Mesenchymal stem cell (in vitro differentiated cells and primary cell): ENCODE data around the gene DUSP5.

Experiments
- DNase-seq: peaks from one replicate; pipeline ENCODE4 v3.0.0-alpha.2; 2013
- H2AFZ ChIP-seq: one replicate; pipeline ENCODE4 v1.6.1; 2013; ENCODE audit warnings: low read depth, mild to moderate bottlenecking, control low read depth, inconsistent platforms, low read length, moderate library complexity
- H2AK5ac ChIP-seq: 2 replicates; pipeline ENCODE4 v1.6.1; 2013; ENCODE audit warnings: low read length, moderate library complexity, mild to moderate bottlenecking, inconsistent platforms; ENCODE audit not compliant: severe bottlenecking
- H2BK120ac ChIP-seq: one replicate; pipeline ENCODE4 v1.6.1; 2013; ENCODE audit warnings: low read depth, mild to moderate bottlenecking, inconsistent platforms, low read length, moderate library complexity
- H2BK12ac ChIP-seq, 2 experiments: one replicate each; pipeline ENCODE4 v1.6.1; 2013; ENCODE audit warnings: inconsistent platforms in 2 of 2, low read length in 2 of 2, mild to moderate bottlenecking in 2 of 2, moderate library complexity in 2 of 2, control low read depth in 1 of 2
- H2BK15ac ChIP-seq: one replicate; pipeline ENCODE4 v1.6.1; 2013; ENCODE audit warnings: mild to moderate bottlenecking, low read depth, inconsistent platforms; ENCODE audit not compliant: poor library complexity, severe bottlenecking
- H2BK5ac ChIP-seq: 2 replicates; pipeline ENCODE4 v1.6.1; 2013; ENCODE audit warnings: low read depth, mild to moderate bottlenecking, low read length, control low read depth, inconsistent platforms; ENCODE audit not compliant: poor library complexity, severe bottlenecking
- H3K14ac ChIP-seq, 2 experiments: one replicate each; pipeline ENCODE4 v1.6.1; 2013; ENCODE audit warnings: inconsistent platforms in 2 of 2, low read length in 2 of 2, control low read depth in 1 of 2, mild to moderate bottlenecking in 1 of 2, moderate library complexity in 1 of 2
- H3K18ac ChIP-seq, 2 experiments: one replicate each; pipeline ENCODE4 v1.6.1; 2013; ENCODE audit warnings: inconsistent platforms in 2 of 2, low read length in 2 of 2, control low read depth in 1 of 2, low read depth in 1 of 2, mild to moderate bottlenecking in 1 of 2
- H3K23ac ChIP-seq, 2 experiments: one replicate each; pipeline ENCODE4 v1.6.1; 2013; ENCODE audit warnings: inconsistent platforms in 2 of 2, low read length in 2 of 2, mild to moderate bottlenecking in 2 of 2, moderate library complexity in 2 of 2, control low read depth in 1 of 2
- H3K27ac ChIP-seq: 2 replicates; pipeline ENCODE4 v1.5.1; 2013; ENCODE audit warnings: mild to moderate bottlenecking, moderate library complexity, low read length, control low read depth, inconsistent platforms; ENCODE audit not compliant: poor library complexity, severe bottlenecking
- H3K27me3 ChIP-seq, 2 experiments: 2 replicates each; pipeline versions ENCODE4 v1.6.1 to v1.7.0; 2013; ENCODE audit warnings: low read length in 2 of 2, mild to moderate bottlenecking in 2 of 2, moderate library complexity in 2 of 2, control low read depth in 1 of 2, inconsistent platforms in 1 of 2; ENCODE audit not compliant: control insufficient read depth in 1 of 2, insufficient read depth in 1 of 2
- H3K36me3 ChIP-seq, 2 experiments: 2 replicates each; pipeline versions ENCODE4 v1.6.1 to v1.7.0; 2013; ENCODE audit warnings: low read length in 2 of 2, control low read depth in 1 of 2, inconsistent platforms in 1 of 2, low read depth in 1 of 2, mild to moderate bottlenecking in 1 of 2; ENCODE audit not compliant: insufficient read depth in 2 of 2, control insufficient read depth in 1 of 2
- H3K4ac ChIP-seq, 2 experiments: one replicate each; pipeline ENCODE4 v1.6.1; 2013; ENCODE audit warnings: inconsistent platforms in 2 of 2, low read length in 2 of 2, mild to moderate bottlenecking in 2 of 2, moderate library complexity in 2 of 2, control low read depth in 1 of 2, low read depth in 1 of 2
- H3K4me1 ChIP-seq: 2 replicates; pipeline ENCODE4 v1.6.1; 2013; ENCODE audit warnings: low read depth, low read length, control low read depth; ENCODE audit not compliant: control insufficient read depth, insufficient read depth
- H3K4me2 ChIP-seq: 2 replicates; pipeline ENCODE4 v1.6.1; 2013; ENCODE audit warnings: low read length, mild to moderate bottlenecking, inconsistent platforms; ENCODE audit not compliant: poor library complexity, severe bottlenecking
- H3K4me3 ChIP-seq, 2 experiments: 2 replicates each; pipeline versions ENCODE4 v1.5.1 to v1.7.0; 2013; ENCODE audit warnings: low read length in 2 of 2, mild to moderate bottlenecking in 2 of 2, control low read depth in 1 of 2, low read depth in 1 of 2; ENCODE audit not compliant: insufficient read depth in 1 of 2
- H3K79me1 ChIP-seq: replicated peaks from 2 replicates; pipeline ENCODE4 v1.6.1; 2013; ENCODE audit warnings: mild to moderate bottlenecking, control low read depth, low read length, inconsistent platforms; ENCODE audit not compliant: poor library complexity, severe bottlenecking
- H3K9ac ChIP-seq: 2 replicates; pipeline ENCODE4 v1.7.0; 2013; ENCODE audit warnings: mild to moderate bottlenecking, low read length, moderate library complexity
- H3K9me3 ChIP-seq: 2 replicates; pipeline ENCODE4 v1.7.0; 2013; ENCODE audit warnings: mild to moderate bottlenecking, low read length; ENCODE audit not compliant: control insufficient read depth
- H4K8ac ChIP-seq: one replicate; pipeline ENCODE4 v1.6.1; 2013; ENCODE audit warnings: inconsistent platforms, mild to moderate bottlenecking, low read length, moderate library complexity
- H4K91ac ChIP-seq: one replicate; pipeline ENCODE4 v1.6.1; 2013; ENCODE audit warnings: mild to moderate bottlenecking, low read length, inconsistent platforms
- WGBS: methylation state at CpG from one replicate; pipeline ENCODE4 v1.1.7; 2013; ENCODE audit warnings: mixed read lengths; 5-methylcytosine and 5-hydroxymethylcytosine counted together

DUSP5 gene

GRCh38 chr10:110506448-110506847 is 8.7 kb downstream of the DUSP5 start:
- Histone ChIP-seq H3K27me3 (no peaks in the 10 kb centered on the region), H2BK15ac (no peak overlapping the region), H3K27ac (no peak overlapping the region), H3K9me3 (no peaks in the 10 kb centered on the region), H3K4me1 (peaks cover 10% of the 10 kb centered on the region), H3K18ac (no peak overlapping the region), H3K14ac (no peak overlapping the region), H3K36me3 (peaks cover 51 to 81% of the 10 kb centered on the region in 2 experiments), H3K9ac (peak overlapping the region; percentile 3), H2BK12ac (no peak overlapping the region), H2BK120ac (no peak overlapping the region), H3K4ac (no peak overlapping the region), H2AFZ (no peak overlapping the region), H3K79me1 (peaks cover 24% of the 10 kb centered on the region), H4K91ac (no peak overlapping the region), H3K23ac (no peak overlapping the region), H3K4me2 (no peak overlapping the region), H2BK5ac (no peak overlapping the region), H4K8ac (no peak overlapping the region), H2AK5ac (no peak overlapping the region), H3K4me3 (no peak overlapping the region)
- 85% methylated on average over 2 of the region's 2 CpGs for WGBS
- no peak for DNase-seq

DNA sequence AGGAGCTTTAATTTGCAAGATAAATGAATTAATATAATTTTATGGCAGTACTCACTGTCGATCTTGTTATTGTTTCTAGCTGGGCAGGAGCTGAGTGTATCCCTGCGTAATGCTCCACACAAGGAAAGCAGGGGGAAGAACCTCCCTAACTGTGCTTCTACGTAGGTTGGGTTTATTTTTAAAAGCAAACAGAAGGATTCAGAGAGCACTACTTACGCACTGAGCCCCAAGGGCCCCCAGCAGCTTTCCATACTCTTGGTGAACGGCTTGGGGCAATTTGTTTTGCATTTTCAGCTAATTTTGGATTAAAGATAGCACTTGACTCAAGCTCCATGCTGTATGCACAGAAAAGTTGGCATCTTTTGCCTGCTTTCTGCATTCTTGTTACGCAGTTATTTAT is 9.6 kb downstream of the DUSP5 start:
- no peak overlapping the region for H3K14ac ChIP-seq
- H3K79me1 ChIP-seq, result peaks cover 32% of the 10 kb centered on the region
- H3K36me3 ChIP-seq, result peaks cover 59 to 90% of the 10 kb centered on the region in 2 experiments
- WGBS, result over 99% methylated on average over 6 of the region's 6 CpGs
- H2AFZ ChIP-seq, result no peak overlapping the region
- H2BK15ac ChIP-seq, result no peak overlapping the region
- H3K9ac ChIP-seq, result no peak overlapping the region
- H4K8ac ChIP-seq, result no peak overlapping the region
- no peaks in the 10 kb centered on the region for H3K27me3 ChIP-seq
- H4K91ac ChIP-seq, result no peak overlapping the region
- no peak for DNase-seq
- H3K4me3 ChIP-seq, result no peak overlapping the region
- H3K4me1 ChIP-seq, result peaks cover 15% of the 10 kb centered on the region
- no peaks in the 10 kb centered on the region for H3K9me3 ChIP-seq
- H2BK12ac ChIP-seq, result no peak overlapping the region
- H2BK120ac ChIP-seq, result no peak overlapping the region
- no peak overlapping the region for H2AK5ac ChIP-seq
- no peak overlapping the region for H3K4ac ChIP-seq
- no peak overlapping the region for H3K18ac ChIP-seq
- no peak overlapping the region for H3K27ac ChIP-seq
- no peak overlapping the region for H3K4me2 ChIP-seq
- no peak overlapping the region for H2BK5ac ChIP-seq
- H3K23ac ChIP-seq, result no peak overlapping the region

- DNase-seq, result no peak
- H3K27me3 ChIP-seq, result no peaks in the 10 kb centered on the region
- H3K14ac ChIP-seq, result peak overlapping the region in 1 of 2 experiments; percentile 14
- H3K4ac ChIP-seq, result no peak overlapping the region
- H3K36me3 ChIP-seq, result peaks cover 63 to 89% of the 10 kb centered on the region in 2 experiments
- no peak overlapping the region for H2BK12ac ChIP-seq
- H3K27ac ChIP-seq, result no peak overlapping the region
- H4K8ac ChIP-seq, result no peak overlapping the region
- H2BK15ac ChIP-seq, result no peak overlapping the region
- no peak overlapping the region for H3K4me3 ChIP-seq
- no peak overlapping the region for H2BK5ac ChIP-seq
- H3K4me2 ChIP-seq, result no peak overlapping the region
- no peak overlapping the region for H2AFZ ChIP-seq
- H2BK120ac ChIP-seq, result no peak overlapping the region
- no peaks in the 10 kb centered on the region for H3K9me3 ChIP-seq
- H3K18ac ChIP-seq, result no peak overlapping the region
- 98% methylated on average over 9 of the region's 9 CpGs for WGBS
- peak overlapping the region; percentile 17 for H3K9ac ChIP-seq
- H3K23ac ChIP-seq, result no peak overlapping the region
- H4K91ac ChIP-seq, result no peak overlapping the region
- H3K79me1 ChIP-seq, result peaks cover 37% of the 10 kb centered on the region
- H2AK5ac ChIP-seq, result no peak overlapping the region
- H3K4me1 ChIP-seq, result peaks cover 17% of the 10 kb centered on the region
These were observed 10.6 kb downstream of the DUSP5 start for GRCh38 chr10:110508159-110508788.

- H2BK12ac ChIP-seq, result no peak overlapping the region
- H4K8ac ChIP-seq, result no peak overlapping the region
- peak overlapping the region; percentile 17 for H3K9ac ChIP-seq
- no peak overlapping the region for H3K14ac ChIP-seq
- no peak overlapping the region for H3K23ac ChIP-seq
- no peak for DNase-seq
- no peak overlapping the region for H3K4ac ChIP-seq
- no peak overlapping the region for H2BK5ac ChIP-seq
- H2AFZ ChIP-seq, result no peak overlapping the region
- H2BK15ac ChIP-seq, result no peak overlapping the region
- H3K4me1 ChIP-seq, result peaks cover 17% of the 10 kb centered on the region
- no peak overlapping the region for H2AK5ac ChIP-seq
- H2BK120ac ChIP-seq, result no peak overlapping the region
- H3K27me3 ChIP-seq, result no peaks in the 10 kb centered on the region
- H3K36me3 ChIP-seq, result peaks cover 66 to 90% of the 10 kb centered on the region in 2 experiments
- H3K4me2 ChIP-seq, result no peak overlapping the region
- H3K79me1 ChIP-seq, result peaks cover 38% of the 10 kb centered on the region
- WGBS, result 94% methylated on average over 10 of the region's 11 CpGs
- no peaks in the 10 kb centered on the region for H3K9me3 ChIP-seq
- no peak overlapping the region for H3K27ac ChIP-seq
- H3K18ac ChIP-seq, result no peak overlapping the region
- H3K4me3 ChIP-seq, result no peak overlapping the region
- no peak overlapping the region for H4K91ac ChIP-seq
These were observed 11.3 kb downstream of the DUSP5 start for GRCh38 chr10:110508806-110509544.
